Measurements from ENCODE around the gene SPOCD1.

DNA sequence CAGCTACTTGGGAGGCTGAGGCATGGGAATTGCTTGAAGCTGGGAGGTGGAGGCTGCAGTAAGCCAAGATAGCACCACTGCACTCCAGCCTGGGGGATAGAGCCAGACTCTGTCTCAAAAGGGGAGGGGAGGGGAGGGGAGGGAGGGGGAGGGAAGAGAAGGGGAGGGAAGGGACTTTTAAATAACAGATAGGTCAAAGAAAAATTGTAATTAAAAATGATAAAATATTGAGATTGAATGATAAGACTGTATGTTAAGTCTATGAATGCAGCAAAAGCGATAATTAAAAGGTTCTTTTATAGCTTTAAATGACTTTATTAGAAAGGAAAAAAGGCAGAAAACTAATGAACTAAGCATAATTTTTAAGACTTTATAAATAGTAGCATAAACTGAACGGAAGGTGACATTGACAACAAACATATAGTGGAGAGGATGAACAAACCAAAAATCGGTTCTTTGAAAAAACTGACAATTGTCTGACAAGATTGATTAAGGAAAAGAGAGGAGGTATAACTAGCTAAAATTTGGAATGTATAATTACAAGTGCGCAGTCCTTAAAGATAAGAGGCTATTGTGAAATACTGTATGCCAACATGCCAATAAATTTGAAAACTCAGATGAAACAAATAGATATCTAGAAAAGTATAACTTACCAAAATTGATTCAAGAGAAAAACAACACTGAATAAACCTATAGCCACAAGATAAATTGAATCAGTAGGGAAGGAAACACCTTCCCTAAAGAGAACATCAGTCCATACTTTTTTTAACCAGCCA, 8.4 kb downstream of the SPOCD1 start:
- TF ChIP-seq, protein P1, sequence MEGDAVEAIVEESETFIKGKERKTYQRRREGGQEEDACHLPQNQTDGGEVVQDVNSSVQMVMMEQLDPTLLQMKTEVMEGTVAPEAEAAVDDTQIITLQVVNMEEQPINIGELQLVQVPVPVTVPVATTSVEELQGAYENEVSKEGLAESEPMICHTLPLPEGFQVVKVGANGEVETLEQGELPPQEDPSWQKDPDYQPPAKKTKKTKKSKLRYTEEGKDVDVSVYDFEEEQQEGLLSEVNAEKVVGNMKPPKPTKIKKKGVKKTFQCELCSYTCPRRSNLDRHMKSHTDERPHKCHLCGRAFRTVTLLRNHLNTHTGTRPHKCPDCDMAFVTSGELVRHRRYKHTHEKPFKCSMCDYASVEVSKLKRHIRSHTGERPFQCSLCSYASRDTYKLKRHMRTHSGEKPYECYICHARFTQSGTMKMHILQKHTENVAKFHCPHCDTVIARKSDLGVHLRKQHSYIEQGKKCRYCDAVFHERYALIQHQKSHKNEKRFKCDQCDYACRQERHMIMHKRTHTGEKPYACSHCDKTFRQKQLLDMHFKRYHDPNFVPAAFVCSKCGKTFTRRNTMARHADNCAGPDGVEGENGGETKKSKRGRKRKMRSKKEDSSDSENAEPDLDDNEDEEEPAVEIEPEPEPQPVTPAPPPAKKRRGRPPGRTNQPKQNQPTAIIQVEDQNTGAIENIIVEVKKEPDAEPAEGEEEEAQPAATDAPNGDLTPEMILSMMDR (IDR thresholded peaks at IDR 0.05; ENCODE audit: insufficient read depth, low read length), result no peak
- TF ChIP-seq, protein P2, sequence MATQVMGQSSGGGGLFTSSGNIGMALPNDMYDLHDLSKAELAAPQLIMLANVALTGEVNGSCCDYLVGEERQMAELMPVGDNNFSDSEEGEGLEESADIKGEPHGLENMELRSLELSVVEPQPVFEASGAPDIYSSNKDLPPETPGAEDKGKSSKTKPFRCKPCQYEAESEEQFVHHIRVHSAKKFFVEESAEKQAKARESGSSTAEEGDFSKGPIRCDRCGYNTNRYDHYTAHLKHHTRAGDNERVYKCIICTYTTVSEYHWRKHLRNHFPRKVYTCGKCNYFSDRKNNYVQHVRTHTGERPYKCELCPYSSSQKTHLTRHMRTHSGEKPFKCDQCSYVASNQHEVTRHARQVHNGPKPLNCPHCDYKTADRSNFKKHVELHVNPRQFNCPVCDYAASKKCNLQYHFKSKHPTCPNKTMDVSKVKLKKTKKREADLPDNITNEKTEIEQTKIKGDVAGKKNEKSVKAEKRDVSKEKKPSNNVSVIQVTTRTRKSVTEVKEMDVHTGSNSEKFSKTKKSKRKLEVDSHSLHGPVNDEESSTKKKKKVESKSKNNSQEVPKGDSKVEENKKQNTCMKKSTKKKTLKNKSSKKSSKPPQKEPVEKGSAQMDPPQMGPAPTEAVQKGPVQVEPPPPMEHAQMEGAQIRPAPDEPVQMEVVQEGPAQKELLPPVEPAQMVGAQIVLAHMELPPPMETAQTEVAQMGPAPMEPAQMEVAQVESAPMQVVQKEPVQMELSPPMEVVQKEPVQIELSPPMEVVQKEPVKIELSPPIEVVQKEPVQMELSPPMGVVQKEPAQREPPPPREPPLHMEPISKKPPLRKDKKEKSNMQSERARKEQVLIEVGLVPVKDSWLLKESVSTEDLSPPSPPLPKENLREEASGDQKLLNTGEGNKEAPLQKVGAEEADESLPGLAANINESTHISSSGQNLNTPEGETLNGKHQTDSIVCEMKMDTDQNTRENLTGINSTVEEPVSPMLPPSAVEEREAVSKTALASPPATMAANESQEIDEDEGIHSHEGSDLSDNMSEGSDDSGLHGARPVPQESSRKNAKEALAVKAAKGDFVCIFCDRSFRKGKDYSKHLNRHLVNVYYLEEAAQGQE (IDR thresholded peaks at IDR 0.05; ENCODE audit: insufficient replicate concordance, low read depth), result no peak
- TF ChIP-seq POLR2AphosphoS5 (IDR thresholded peaks at IDR 0.05; ENCODE audit: low read depth) (no peak), SPI1 (IDR thresholded peaks at IDR 0.05; ENCODE audit: borderline replicate concordance, low read depth) (no peak)

Data from HL-60 (cell line).